ENCODE measurements around the gene GNPNAT1.
"Not testable (repeated sequence)": the region's sequence is repeated elsewhere in the genome, so short reads cannot be mapped to it uniquely, and the experiment has no call there.

GNPNAT1 gene

DNA sequence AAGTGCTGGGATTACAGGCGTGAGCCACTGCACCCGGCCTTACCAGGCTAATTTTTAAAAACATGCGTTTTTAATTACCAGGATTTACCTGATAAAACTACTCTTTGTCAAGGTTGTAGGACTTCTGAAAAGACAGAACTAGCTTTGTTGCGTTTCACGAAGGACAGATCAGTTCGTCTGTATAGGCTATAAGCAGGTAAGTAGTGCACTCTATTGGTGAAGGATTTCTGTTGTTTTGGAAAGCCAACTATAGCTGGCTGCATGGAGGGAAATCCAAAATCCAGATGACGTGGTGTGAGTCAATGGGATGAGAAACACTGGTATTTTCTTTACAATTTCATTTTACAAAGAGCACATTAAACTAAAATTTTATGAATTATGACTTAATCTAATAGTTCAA is 14.6 kb downstream of the GNPNAT1 start:
- DNase-seq (ENCODE audit: low read depth in 1 of 2, low spot score in 1 of 2): no peak
- H3K27ac ChIP-seq (replicated peaks): no peak overlapping the region

DNA sequence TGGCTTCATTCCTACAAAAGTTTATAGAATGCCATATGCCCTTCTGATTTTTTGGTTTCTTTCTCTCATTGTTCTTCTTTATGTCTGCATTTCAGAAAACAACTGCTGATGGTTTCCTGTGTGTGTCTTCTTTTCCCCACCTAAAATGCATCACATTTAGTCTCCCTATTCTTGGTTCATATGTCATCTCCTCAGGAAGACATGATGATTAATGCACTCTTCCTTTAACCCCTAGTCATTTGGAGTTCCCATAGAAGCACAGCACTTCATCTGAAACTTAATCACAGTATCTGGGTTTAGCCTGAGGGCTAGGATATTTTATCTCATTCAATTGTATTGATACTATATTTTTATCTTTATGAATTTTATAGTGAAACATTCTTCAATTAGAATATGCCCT is 21.5 kb downstream of the GNPNAT1 start:
- Histone ChIP-seq H3K27ac (replicated peaks) (no peak overlapping the region), H3K4me3 (replicated peaks; ENCODE audit: insufficient read depth, low read length) (no peak overlapping the region), H3K27me3 (ENCODE audit: insufficient read depth, poor library complexity, severe bottlenecking) (no peaks in the 10 kb centered on the region)
- no peak for DNase-seq (ENCODE audit: low read depth in 1 of 2, low spot score in 1 of 2)
- TF ChIP-seq, protein P1, sequence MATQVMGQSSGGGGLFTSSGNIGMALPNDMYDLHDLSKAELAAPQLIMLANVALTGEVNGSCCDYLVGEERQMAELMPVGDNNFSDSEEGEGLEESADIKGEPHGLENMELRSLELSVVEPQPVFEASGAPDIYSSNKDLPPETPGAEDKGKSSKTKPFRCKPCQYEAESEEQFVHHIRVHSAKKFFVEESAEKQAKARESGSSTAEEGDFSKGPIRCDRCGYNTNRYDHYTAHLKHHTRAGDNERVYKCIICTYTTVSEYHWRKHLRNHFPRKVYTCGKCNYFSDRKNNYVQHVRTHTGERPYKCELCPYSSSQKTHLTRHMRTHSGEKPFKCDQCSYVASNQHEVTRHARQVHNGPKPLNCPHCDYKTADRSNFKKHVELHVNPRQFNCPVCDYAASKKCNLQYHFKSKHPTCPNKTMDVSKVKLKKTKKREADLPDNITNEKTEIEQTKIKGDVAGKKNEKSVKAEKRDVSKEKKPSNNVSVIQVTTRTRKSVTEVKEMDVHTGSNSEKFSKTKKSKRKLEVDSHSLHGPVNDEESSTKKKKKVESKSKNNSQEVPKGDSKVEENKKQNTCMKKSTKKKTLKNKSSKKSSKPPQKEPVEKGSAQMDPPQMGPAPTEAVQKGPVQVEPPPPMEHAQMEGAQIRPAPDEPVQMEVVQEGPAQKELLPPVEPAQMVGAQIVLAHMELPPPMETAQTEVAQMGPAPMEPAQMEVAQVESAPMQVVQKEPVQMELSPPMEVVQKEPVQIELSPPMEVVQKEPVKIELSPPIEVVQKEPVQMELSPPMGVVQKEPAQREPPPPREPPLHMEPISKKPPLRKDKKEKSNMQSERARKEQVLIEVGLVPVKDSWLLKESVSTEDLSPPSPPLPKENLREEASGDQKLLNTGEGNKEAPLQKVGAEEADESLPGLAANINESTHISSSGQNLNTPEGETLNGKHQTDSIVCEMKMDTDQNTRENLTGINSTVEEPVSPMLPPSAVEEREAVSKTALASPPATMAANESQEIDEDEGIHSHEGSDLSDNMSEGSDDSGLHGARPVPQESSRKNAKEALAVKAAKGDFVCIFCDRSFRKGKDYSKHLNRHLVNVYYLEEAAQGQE (IDR thresholded peaks at IDR 0.05; ENCODE audit: insufficient replicate concordance, low read depth): no peak
- TF ChIP-seq SPI1 (IDR thresholded peaks at IDR 0.05; ENCODE audit: borderline replicate concordance, low read depth): no peak
- TF ChIP-seq, protein P2, sequence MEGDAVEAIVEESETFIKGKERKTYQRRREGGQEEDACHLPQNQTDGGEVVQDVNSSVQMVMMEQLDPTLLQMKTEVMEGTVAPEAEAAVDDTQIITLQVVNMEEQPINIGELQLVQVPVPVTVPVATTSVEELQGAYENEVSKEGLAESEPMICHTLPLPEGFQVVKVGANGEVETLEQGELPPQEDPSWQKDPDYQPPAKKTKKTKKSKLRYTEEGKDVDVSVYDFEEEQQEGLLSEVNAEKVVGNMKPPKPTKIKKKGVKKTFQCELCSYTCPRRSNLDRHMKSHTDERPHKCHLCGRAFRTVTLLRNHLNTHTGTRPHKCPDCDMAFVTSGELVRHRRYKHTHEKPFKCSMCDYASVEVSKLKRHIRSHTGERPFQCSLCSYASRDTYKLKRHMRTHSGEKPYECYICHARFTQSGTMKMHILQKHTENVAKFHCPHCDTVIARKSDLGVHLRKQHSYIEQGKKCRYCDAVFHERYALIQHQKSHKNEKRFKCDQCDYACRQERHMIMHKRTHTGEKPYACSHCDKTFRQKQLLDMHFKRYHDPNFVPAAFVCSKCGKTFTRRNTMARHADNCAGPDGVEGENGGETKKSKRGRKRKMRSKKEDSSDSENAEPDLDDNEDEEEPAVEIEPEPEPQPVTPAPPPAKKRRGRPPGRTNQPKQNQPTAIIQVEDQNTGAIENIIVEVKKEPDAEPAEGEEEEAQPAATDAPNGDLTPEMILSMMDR (IDR thresholded peaks at IDR 0.05; ENCODE audit: insufficient read depth, low read length): no peak
- no peak for TF ChIP-seq GABPA (IDR thresholded peaks at IDR 0.05; ENCODE audit: low read depth)
- no peak for TF ChIP-seq POLR2AphosphoS5 (IDR thresholded peaks at IDR 0.05; ENCODE audit: low read depth)

More for the DNA sequence above, 14.6 kb downstream of the GNPNAT1 start:
- no peaks in the 10 kb centered on the region for H3K27me3 ChIP-seq (ENCODE audit: insufficient read depth, poor library complexity, severe bottlenecking)
- no peak overlapping the region for H3K4me3 ChIP-seq (replicated peaks; ENCODE audit: insufficient read depth, low read length)
- no peak for TF ChIP-seq GABPA (IDR thresholded peaks at IDR 0.05; ENCODE audit: low read depth)
- TF ChIP-seq SPI1 (IDR thresholded peaks at IDR 0.05; ENCODE audit: borderline replicate concordance, low read depth): no peak

DNA sequence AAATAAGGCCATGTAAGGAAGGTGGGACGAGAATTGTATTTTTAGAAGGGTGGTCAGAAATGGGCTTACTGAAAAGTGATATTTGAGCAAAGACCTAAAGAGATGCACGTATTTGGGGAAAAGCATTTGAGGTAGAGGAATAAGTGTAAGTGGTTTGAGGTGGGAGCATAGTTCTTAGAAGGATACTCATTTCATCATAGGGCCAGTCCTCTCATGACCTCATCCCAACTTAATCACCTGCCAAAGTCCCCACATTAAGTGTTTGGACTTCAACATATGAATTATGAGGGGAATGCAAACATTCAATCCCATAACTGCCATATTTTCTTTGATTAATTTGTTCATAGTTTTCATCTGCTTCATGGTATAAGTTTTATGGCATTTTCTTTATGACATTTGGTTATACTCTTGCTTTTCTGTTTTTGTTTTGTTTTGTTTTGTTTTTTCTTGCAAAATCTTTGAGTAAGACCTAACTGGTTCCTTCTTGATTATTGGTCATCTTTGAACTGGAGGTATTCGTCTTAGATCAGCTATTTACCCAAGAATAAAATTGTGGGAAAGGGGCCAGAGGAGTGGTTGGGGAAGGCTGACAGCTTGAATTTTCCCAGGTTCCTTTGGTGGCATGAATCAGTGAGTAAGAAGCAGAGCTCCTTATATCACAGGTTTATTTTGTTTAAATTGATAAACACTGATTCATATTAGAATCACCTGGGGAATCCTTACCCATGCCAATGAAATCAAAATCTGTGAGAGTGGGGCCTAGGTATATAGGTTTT is 24.2 kb downstream of the GNPNAT1 start:
- TF ChIP-seq, protein P1 (IDR thresholded peaks at IDR 0.05; ENCODE audit: insufficient replicate concordance, low read depth): no peak
- TF ChIP-seq POLR2AphosphoS5 (IDR thresholded peaks at IDR 0.05; ENCODE audit: low read depth) (no peak), SPI1 (IDR thresholded peaks at IDR 0.05; ENCODE audit: borderline replicate concordance, low read depth) (no peak), GABPA (IDR thresholded peaks at IDR 0.05; ENCODE audit: low read depth) (no peak)
- TF ChIP-seq, protein P2 (IDR thresholded peaks at IDR 0.05; ENCODE audit: insufficient read depth, low read length): no peak
- no peak overlapping the region for H3K4me3 ChIP-seq (replicated peaks; ENCODE audit: insufficient read depth, low read length)
- no peaks in the 10 kb centered on the region for H3K27me3 ChIP-seq (ENCODE audit: insufficient read depth, poor library complexity, severe bottlenecking)
- H3K27ac ChIP-seq (replicated peaks): no peak overlapping the region
- no peak for DNase-seq (ENCODE audit: low read depth in 1 of 2, low spot score in 1 of 2)

DNA sequence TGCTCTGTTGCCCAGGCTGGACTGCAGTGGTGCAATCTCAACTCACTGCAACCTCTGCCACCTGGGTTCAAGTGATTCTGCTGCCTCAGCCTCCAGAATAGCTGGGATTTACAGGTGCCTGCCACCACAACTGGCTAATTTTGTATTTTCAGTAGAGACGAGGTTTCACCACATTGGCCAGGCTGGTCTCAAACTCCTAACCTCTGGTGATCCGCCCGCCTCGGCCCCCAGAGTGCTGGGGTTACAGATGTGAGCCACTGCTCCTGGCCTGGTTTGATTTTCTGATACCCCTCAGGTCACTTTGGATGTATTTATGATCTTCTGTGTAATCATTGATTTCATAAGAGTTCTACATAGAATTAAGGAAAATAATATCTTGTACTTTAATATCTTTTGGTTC is 28.5 kb downstream of the GNPNAT1 start:
- not testable (repeated sequence) for H3K27ac ChIP-seq (replicated peaks); H3K4me3 ChIP-seq (replicated peaks; ENCODE audit: insufficient read depth, low read length); H3K27me3 ChIP-seq (ENCODE audit: insufficient read depth, poor library complexity, severe bottlenecking); DNase-seq (ENCODE audit: low read depth in 1 of 2, low spot score in 1 of 2)

DNA sequence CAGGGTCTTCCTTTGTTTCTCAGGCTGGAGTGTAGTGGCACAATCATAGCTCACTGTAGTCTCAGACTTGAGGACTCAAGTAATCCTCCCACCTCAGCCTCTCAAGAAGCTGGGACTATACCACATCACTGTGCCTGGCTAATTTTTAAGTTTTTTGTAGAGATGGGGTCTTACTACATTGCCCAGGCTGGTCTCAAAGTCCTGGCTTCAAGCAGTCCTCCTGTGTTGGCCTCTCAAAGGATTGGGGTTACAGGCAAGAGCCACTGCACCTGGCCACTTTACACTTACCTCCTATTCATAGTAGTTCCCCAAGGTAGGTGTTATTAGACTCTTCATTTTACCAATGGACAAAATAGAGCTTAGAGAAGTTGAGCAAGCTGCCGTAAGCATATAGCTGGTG is 32.3 kb downstream of the GNPNAT1 start:
- TF ChIP-seq POLR2AphosphoS5 (IDR thresholded peaks at IDR 0.05; ENCODE audit: low read depth) (no peak), GABPA (IDR thresholded peaks at IDR 0.05; ENCODE audit: low read depth) (no peak), SPI1 (IDR thresholded peaks at IDR 0.05; ENCODE audit: borderline replicate concordance, low read depth) (no peak)
- TF ChIP-seq, protein P1 (IDR thresholded peaks at IDR 0.05; ENCODE audit: insufficient replicate concordance, low read depth): no peak
- TF ChIP-seq, protein P2 (IDR thresholded peaks at IDR 0.05; ENCODE audit: insufficient read depth, low read length): no peak
- H3K4me3 ChIP-seq (replicated peaks; ENCODE audit: insufficient read depth, low read length): no peak overlapping the region
- H3K27ac ChIP-seq (replicated peaks): no peak overlapping the region
- DNase-seq (ENCODE audit: low read depth in 1 of 2, low spot score in 1 of 2): no peak
- H3K27me3 ChIP-seq (ENCODE audit: insufficient read depth, poor library complexity, severe bottlenecking): no peaks in the 10 kb centered on the region

Data from HL-60 (cell line).